ENCODE data around the gene KRTAP10-7. TPM values are rescaled to one million over a fixed set of nuclear protein-coding genes. Genes with fewer than 3 reads are reported as not detected.
"Not testable (repeated sequence)": the region's sequence is repeated elsewhere in the genome, so short reads cannot be mapped to it uniquely, and the experiment has no call there.

KRTAP10-7 gene
- total and polyA plus RNA-seq, 3 donors from 2014 or later = 0.31 TPM; not detected in 2

DNA sequence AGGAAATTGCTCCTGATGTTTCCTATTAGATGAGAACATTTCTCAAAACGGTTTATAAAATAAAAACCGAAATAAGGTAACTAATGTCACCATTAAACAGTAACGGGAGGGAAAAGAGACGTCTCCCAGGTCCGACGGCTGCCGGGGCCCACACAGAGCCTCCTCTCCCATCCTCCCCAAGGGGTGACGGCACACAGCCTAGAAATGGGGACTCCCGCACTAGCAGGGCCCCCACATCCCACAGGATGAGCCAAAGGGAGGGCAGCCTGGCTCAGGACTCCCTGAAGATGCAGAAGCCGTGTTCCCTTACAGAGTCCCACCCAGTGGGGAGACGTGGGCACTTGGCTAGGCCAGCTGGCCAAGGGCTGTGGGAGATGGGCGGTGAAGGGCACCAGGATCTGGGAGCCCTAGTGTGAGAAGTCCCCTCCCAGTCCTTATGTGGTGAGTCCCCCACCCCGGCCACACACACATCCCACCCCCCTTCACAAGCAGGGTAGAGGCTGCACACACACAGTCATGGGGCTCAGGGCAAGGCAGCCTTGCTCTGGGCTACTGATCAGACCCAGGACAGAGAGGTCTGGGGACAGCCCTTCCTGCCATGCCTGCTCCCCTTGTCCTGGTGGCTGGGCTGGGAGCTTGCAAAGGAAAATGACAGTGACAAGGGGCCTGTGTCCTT lies 45.1 kb upstream of the KRTAP10-7 start:
- Histone ChIP-seq H3K4me1 (no peaks in the 10 kb centered on the region), H3K36me3 (ENCODE audit: low read depth, missing control alignments) (no peaks in the 10 kb centered on the region), H3K27ac (no peak overlapping the region), H3K4me3 (no peak overlapping the region), H3K9me3 (no peaks in the 10 kb centered on the region), H3K27me3 (no peaks in the 10 kb centered on the region)
- intact Hi-C loops (cut with DNase I; ENCODE audit: low total_unique reads) = no loop called here
- WGBS, 2 donors = 84 to 87% methylated on average over 12 to 13 of the region's 13 CpGs
- TF ChIP-seq POLR2A (IDR thresholded peaks at IDR 0.05) = no peak
- no peak for DNase-seq

DNA sequence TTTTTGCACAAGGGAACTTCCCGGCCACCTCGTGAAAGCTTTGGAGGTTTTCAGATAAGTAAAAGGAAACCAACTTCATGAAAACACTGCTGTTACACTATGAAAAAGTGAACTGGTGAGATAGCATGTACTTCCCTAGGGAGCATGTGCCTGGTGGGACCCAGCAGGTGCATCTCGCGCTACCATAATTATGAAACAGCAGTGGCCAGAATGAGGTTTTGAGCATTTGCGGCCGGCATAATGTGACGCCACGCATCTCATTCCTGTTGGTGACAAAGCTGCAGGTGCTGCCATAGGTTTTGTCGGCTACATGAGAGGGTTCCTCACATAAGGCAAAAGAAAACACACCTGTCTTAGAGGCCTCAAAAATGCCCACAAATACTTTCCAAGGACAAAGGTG lies 43.5 kb upstream of the KRTAP10-7 start:
- H3K4me1 ChIP-seq = no peaks in the 10 kb centered on the region
- no peak overlapping the region for H3K4me3 ChIP-seq
- no peaks in the 10 kb centered on the region for H3K36me3 ChIP-seq (ENCODE audit: low read depth, missing control alignments)
- no peak overlapping the region for H3K27ac ChIP-seq
- H3K9me3 ChIP-seq = no peaks in the 10 kb centered on the region
- no peak for DNase-seq
- 84 to 85% methylated on average over 8 to 9 of the region's 9 CpGs for WGBS, 2 donors
- intact Hi-C loops (cut with DNase I; ENCODE audit: low total_unique reads) = no loop called here
- TF ChIP-seq, protein P1, sequence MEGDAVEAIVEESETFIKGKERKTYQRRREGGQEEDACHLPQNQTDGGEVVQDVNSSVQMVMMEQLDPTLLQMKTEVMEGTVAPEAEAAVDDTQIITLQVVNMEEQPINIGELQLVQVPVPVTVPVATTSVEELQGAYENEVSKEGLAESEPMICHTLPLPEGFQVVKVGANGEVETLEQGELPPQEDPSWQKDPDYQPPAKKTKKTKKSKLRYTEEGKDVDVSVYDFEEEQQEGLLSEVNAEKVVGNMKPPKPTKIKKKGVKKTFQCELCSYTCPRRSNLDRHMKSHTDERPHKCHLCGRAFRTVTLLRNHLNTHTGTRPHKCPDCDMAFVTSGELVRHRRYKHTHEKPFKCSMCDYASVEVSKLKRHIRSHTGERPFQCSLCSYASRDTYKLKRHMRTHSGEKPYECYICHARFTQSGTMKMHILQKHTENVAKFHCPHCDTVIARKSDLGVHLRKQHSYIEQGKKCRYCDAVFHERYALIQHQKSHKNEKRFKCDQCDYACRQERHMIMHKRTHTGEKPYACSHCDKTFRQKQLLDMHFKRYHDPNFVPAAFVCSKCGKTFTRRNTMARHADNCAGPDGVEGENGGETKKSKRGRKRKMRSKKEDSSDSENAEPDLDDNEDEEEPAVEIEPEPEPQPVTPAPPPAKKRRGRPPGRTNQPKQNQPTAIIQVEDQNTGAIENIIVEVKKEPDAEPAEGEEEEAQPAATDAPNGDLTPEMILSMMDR (IDR thresholded peaks at IDR 0.05) = no peak
- TF ChIP-seq POLR2A (IDR thresholded peaks at IDR 0.05) = no peak
- no peaks in the 10 kb centered on the region for H3K27me3 ChIP-seq

DNA sequence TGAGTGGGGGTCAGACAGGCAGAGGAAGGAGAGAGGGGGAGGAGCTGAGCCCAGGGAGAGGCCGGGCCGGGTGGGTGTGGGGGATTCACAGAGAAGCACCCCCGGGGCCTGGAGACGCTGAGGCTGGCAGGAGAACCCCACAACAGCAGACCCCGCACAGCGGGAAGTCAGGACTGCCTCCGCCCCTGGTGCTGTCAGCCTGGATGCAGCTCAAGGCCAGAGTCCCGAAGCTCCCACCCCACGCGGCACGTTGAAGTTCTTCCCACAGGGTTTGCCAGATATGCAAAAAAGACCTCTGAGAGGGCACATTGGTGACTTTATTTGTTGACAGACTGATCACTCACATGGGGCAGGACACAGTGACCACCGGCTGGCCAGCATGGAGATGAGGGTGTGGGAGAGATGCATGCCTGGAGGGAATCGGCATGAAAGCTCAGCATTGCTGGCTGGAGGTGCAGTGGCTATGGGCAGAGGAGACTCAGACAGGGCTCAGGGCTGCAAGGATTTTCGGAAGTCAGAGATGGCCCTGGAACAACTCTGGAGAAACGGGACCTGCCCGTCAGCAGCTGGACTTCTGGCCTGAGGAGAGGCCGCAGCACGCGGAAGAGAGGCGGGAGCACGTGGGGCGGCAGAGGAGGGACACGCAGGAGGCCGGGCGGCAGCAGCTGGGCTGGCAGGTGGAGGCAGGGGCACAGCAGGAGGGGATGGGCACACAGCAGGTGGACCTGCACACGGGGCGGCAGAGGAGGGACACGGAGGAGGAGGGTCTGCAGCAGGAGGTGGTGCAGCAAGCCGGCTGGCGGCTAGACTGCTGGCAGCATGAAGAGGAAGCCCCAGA lies 42.7 kb upstream of the KRTAP10-7 start:
- no peaks in the 10 kb centered on the region for H3K27me3 ChIP-seq
- DNase-seq = no peak
- intact Hi-C loops (cut with DNase I; ENCODE audit: low total_unique reads) = no loop called here
- H3K4me3 ChIP-seq = no peak overlapping the region
- H3K9me3 ChIP-seq = no peaks in the 10 kb centered on the region
- no peaks in the 10 kb centered on the region for H3K4me1 ChIP-seq
- WGBS, 2 donors = 39 to 45% methylated on average over 30 of the region's 30 CpGs
- TF ChIP-seq, protein P1 (IDR thresholded peaks at IDR 0.05) = no peak
- no peak for TF ChIP-seq POLR2A (IDR thresholded peaks at IDR 0.05)
- no peaks in the 10 kb centered on the region for H3K36me3 ChIP-seq (ENCODE audit: low read depth, missing control alignments)
- no peak overlapping the region for H3K27ac ChIP-seq

DNA sequence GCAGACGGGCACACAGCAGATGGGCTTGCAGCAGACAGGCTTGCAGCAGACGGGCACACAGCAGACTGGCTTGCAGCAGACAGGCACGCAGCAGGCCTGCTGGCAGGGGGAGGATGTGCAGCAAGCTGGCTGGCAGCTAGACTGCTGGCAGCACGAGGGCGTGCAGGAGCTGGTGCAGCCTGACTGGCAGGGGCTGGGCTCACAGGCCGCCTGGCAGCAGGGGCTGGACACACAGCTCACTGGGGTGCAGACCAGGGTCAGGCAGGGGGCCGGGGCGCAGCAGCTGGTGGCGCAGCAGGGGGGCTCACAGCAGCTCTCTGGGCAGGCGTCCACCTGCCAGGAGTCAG lies 42.1 kb upstream of the KRTAP10-7 start:
- H3K27me3 ChIP-seq; H3K36me3 ChIP-seq (ENCODE audit: low read depth, missing control alignments); intact Hi-C loops (cut with DNase I; ENCODE audit: low total_unique reads); H3K4me1 ChIP-seq; H3K4me3 ChIP-seq; H3K9me3 ChIP-seq; DNase-seq; H3K27ac ChIP-seq: not testable (repeated sequence)
- WGBS, 2 donors = 55 to 65% methylated on average over 6 to 9 of the region's 10 CpGs

DNA sequence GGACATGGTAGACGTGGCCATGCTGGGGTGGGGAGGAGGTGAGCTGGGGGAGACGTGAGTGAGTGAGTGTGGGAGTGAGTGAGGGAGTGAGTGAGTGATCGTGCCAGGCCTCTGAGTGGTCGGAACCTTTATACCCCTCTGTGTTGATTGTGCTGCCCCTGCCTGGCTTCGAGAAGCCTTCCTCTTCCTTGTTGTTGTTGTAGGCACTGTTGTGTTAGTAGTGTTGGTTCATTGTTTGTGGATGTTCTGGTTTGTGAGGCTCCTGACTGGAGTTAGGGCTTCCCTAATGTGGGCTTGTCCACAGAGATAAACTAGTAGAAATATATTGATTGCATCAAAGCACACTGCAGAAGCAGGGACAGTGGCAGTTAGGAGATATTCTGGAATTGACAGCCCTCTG lies 41.7 kb upstream of the KRTAP10-7 start, which contains the start of gene KRTAP10-3:
Gene KRTAP10-3 (minus strand): TSS at position 101 of the 400 bp plus-strand sequence. CDS start 80 bp downstream, at position 21.
- intact Hi-C loops (cut with DNase I; ENCODE audit: low total_unique reads) = no loop called here
- TF ChIP-seq, protein P1 (IDR thresholded peaks at IDR 0.05) = no peak
- TF ChIP-seq POLR2A (IDR thresholded peaks at IDR 0.05) = no peak
- WGBS, 2 donors = 56 to 74% methylated on average over 5 of the region's 5 CpGs

More for the DNA sequence above, 41.7 kb upstream of the KRTAP10-7 start, which contains the start of gene KRTAP10-3:
- H3K4me1 ChIP-seq = no peaks in the 10 kb centered on the region
- no peak within 1 kb of the TSS for H3K4me3 ChIP-seq
- no peaks in the 10 kb centered on the region for H3K9me3 ChIP-seq
- no peak within 1 kb of the TSS for H3K27ac ChIP-seq
- H3K36me3 ChIP-seq (ENCODE audit: low read depth, missing control alignments) = no peaks in the 10 kb centered on the region
- no peak for DNase-seq
- H3K27me3 ChIP-seq = no peaks in the 10 kb centered on the region
